GM21786 (cell line): ENCODE data around the gene KCNQ5.

Experiments used
- ATAC-seq: cut with Tn5 transposase; IDR thresholded peaks from one replicate; pipeline ENCODE4 v1.9.1; 2021; ENCODE audit not compliant: unreplicated experiment

The KCNQ5 gene

GRCh38 chr6:73042892-73043291 is 421.0 kb downstream of the KCNQ5 start:
- no peak for ATAC-seq

- no peak for ATAC-seq
Measured at GRCh38 chr6:73043446-73043845, 421.6 kb downstream of the KCNQ5 start.

DNA sequence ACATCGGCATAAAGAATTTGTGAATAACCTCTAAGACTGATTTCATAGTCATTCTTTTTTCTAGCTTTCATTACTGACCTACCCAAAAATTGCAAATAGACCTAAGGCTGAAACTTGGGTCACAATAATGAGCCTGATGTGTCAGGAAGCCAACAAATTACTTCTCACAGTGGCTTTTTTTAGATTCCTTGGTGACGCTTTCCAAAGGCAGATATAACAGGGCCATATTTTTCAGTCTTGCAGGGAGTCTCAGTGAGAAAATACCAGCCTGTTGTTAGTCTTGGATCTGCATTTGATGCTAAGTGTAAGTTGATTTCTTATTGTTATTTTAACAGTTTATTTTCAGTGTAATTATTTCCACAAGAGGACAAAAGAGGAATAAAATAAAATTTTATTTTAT is 423.7 kb downstream of the KCNQ5 start:
- ATAC-seq, result no peak

GRCh38 chr6:73047801-73048200 is 425.9 kb downstream of the KCNQ5 start:
- ATAC-seq, result no peak

DNA sequence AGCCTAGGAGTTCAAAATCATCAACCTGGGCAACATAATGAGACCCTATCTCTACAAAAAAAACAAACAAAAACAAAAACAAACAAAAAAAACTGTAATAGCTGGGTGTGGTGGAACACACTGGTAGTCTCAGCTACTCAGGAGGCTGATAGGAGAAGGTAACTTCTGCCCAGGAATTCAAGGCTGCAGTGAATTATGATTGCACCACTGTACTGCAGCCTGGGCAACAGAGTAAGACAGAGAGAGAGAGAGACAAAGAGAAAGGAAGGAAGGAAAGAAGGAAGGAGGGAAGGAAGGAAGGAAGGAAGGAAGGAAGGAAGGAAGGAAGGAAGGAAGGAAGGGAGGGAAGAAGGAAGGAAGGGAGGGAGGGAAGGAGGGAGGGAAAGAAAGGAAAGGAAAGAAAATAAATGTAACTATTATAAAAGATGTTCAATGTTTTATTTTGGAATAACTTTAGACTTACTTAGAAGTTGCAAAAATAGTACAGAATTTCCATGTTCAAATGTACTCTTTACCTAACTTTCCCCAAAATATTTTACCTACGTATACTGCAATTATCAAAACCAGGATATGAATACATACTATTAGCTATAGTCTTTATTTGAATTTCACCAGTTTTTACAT is 428.2 kb downstream of the KCNQ5 start:
- ATAC-seq, result no peak

DNA sequence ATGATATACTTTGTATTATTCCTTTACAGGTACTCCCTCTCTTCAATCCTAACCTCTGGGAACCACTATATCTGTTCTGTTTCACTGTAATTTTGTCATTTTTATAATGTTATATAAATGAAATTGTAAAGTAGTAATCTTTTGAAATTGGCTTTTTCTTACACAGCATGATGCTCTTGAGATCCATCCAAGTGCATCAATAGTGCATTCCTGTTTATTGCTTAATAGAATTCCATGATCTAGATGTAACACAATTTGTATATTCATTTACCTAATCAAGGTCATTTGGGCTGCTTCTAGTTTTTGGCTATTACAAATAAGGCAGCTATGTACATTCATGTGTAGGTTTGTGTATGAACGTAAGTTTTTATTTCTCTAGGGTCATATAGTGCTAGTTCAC is 428.8 kb downstream of the KCNQ5 start:
- no peak for ATAC-seq

- no peak for ATAC-seq
Measured at GRCh38 chr6:73051147-73051546, 429.3 kb downstream of the KCNQ5 start.

DNA sequence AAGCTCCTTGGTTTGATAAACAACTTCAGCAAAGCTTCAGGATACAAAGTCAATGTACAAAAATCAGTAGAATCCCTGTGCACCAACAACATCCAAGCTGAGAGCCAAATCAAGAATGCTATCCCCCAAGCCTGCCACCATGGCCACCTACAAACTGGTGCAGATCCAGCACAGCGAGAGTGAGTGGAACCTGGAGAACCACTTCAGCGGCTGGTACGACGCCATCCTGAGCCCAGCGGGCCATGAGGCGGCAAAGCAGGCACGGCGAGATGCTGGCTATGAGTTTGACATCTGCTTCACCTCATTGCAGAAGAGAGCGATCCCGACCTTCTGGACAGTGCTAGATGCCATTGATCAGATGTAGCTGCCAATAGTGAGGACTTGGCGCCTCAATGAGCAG is 433.1 kb downstream of the KCNQ5 start:
- no peak for ATAC-seq

DNA sequence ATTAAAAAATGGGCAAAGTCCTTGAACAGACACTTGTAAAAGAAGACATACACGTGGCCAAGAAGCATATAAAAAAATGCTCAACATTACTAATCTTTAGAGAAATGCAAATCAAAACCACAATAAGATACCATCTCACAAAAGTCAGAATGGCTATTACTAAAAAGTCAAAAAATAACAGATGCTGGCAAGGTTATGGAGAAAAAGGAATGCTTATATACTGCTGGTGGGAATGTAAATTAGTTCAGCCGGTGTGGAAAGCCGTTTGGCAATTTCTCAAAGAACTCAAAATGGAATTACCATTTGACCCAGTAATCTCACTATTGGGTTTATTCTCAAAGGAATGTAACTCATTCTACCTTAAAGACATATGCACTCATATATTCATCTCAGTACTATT is 436.9 kb downstream of the KCNQ5 start:
- ATAC-seq, result no peak

GRCh38 chr6:73062130-73062529 is 440.3 kb downstream of the KCNQ5 start:
- ATAC-seq, result no peak

DNA sequence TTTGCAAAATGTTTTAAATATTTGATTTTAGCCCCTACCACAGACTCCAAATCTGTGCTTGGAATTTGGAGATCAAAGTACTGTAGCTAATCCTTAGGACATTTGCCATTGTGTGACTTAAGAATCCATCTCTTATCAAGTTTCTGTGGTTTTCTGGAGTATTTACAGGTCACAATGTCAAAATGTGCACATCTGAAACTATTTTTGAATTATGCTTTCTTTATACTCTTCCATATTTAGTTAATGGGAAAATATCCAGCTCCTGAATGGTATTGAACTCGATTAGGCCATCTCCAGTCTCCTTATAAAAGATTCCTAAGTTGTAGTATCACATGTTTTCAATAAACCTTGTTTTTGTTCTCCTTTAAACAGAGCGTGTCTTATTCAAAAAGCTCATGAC is 441.0 kb downstream of the KCNQ5 start:
- ATAC-seq, result no peak

DNA sequence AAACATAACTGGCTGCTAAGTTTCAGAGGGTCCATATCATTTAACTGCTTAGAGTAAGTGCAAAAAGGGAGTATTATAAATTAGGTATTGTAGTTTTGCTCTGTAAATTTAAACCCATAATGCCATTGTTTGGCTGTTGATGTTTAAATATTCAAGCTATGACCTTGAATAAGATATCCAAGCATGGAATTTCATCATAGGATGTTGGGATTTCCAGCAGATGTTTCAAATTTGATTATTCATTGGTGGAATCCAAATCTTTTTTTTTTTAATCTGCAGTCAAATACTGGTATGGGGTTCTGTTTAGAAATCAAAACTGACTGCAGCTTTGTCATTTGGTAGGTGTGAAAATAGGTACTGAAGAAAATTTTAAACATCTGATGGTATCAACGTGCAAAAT is 442.4 kb downstream of the KCNQ5 start:
- no peak for ATAC-seq

GRCh38 chr6:73073238-73073637 is 451.4 kb downstream of the KCNQ5 start:
- ATAC-seq, result no peak

GRCh38 chr6:73074175-73074574 is 452.3 kb downstream of the KCNQ5 start:
- no peak for ATAC-seq

GRCh38 chr6:73076211-73076954 is 454.5 kb downstream of the KCNQ5 start:
- ATAC-seq, result no peak

GRCh38 chr6:73078333-73078862 is 456.5 kb downstream of the KCNQ5 start:
- ATAC-seq, result no peak

GRCh38 chr6:73078908-73079610 is 457.2 kb downstream of the KCNQ5 start:
- ATAC-seq, result no peak

DNA sequence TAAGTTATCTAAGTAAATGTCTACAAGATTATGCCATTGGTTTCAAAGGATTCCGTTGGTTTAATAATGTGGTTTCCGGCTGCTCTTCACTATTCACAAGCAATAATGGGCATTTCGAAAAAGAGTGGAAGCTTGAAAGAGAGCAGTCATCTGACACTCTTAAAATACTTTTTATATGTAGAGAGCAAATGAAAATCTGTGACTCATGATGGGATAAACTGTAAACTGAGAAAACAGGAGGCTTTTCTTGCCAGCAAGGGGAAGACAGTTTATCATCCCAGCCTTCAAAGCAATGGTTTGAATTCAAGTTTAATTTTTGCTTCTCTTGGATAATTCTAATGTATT is 457.7 kb downstream of the KCNQ5 start:
- no peak for ATAC-seq

DNA sequence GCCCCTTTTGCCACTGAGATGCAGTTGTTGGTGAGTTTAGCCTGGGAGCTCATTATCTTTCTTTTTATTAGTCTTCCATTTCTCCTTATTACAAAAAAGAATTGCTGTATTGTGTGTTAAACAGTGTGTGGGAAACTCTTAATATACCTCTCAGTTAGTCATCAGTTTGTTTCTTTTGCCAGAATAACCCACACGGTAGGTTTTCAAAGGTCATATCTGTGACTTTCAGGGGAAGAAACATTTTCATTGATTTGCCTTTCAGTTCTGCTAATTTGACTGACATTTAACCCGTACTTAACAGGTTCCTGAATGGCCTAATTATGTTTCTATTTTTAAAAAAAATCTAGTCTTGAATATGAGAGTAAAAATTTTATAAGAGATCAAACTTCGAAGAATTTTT is 458.1 kb downstream of the KCNQ5 start:
- peak; percentile 92 for ATAC-seq

DNA sequence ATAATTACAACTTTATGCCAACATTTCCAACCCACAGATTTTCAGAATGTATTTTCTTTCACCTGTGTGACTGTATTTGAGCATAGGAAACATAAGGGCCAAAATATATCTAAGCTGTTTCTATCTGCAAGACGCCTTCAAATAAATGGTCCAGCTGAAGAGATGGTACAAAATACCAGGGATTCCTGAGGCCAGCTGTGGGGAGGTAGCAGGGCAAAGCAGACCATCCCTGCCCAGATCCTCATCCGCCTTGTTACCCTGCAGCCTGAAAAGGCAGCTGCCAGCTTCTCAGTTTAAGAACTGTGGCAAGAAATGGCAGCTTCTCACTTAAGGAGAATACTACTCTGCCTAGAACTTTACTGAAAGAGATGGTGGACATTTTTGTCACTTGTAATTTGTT is 460.1 kb downstream of the KCNQ5 start:
- no peak for ATAC-seq

GRCh38 chr6:73083886-73084285 is 462.0 kb downstream of the KCNQ5 start:
- no peak for ATAC-seq

GRCh38 chr6:73085443-73085871 is 463.6 kb downstream of the KCNQ5 start:
- ATAC-seq, result peak; percentile 49
